Measurements from ENCODE around the gene ZSWIM3. TPM values are rescaled to one million over a fixed set of nuclear protein-coding genes. Genes with fewer than 3 reads are reported as not detected.
"Not testable (repeated sequence)": the region's sequence is repeated elsewhere in the genome, so short reads cannot be mapped to it uniquely, and the experiment has no call there.

ZSWIM3 gene
- total and polyA plus RNA-seq, 2 of the 8 experiments (the other 6 are each of a cell fraction or from before 2014, with no cell fraction given) = 5.5 to 6.9 TPM

GRCh38 chr20:45901332-45901731 lies 43.9 kb downstream of the ZSWIM3 start:
- not testable (repeated sequence) for H4K5ac ChIP-seq (ENCODE audit: insufficient read length, low read depth, low read length); H2BK15ac ChIP-seq (ENCODE audit: low read length); H3K23ac ChIP-seq (ENCODE audit: insufficient read length); H3K27ac ChIP-seq (ENCODE audit: low read depth, low read length); H3K14ac ChIP-seq (ENCODE audit: insufficient read length); H3K79me1 ChIP-seq (ENCODE audit: low read depth, low read length); H4K8ac ChIP-seq (ENCODE audit: extremely low read depth, insufficient read depth, low read length); H3K4ac ChIP-seq (replicated peaks; ENCODE audit: insufficient read length, low read depth, low read length); H2AK5ac ChIP-seq (ENCODE audit: low read depth, low read length); H3K4me1 ChIP-seq (replicated peaks in 1 of 4; ENCODE audit: control insufficient read depth in 3 of 4, insufficient read depth in 4 of 4, low read length in 3 of 4); H3K9ac ChIP-seq (replicated peaks in 1 of 4; ENCODE audit: extremely low read depth in 1 of 4, low read depth in 3 of 4, low read length in 3 of 4); H3K79me2 ChIP-seq (ENCODE audit: control insufficient read depth in 1 of 2, insufficient read depth in 2 of 2, low read length in 2 of 2); H3K4me2 ChIP-seq (ENCODE audit: insufficient read depth in 1 of 2, low read depth in 2 of 2, low read length in 2 of 2); H2BK20ac ChIP-seq (ENCODE audit: low read length); H3K23me2 ChIP-seq (ENCODE audit: low read depth, low read length); H3K56ac ChIP-seq (replicated peaks; ENCODE audit: insufficient read length, low read depth, low read length); H2AFZ ChIP-seq (ENCODE audit: low read length); H3K9me3 ChIP-seq (ENCODE audit: insufficient read depth in 2 of 2, low read depth in 1 of 2, low read length in 1 of 2); H3K4me3 ChIP-seq (ENCODE audit: extremely low read depth in 1 of 4, insufficient read depth in 2 of 4, low read depth in 3 of 4, low read length in 4 of 4); H2BK5ac ChIP-seq (ENCODE audit: low read depth, low read length); H4K91ac ChIP-seq (replicated peaks; ENCODE audit: insufficient read length, low read length); H3K27me3 ChIP-seq (replicated peaks in 1 of 4; ENCODE audit: control insufficient read depth in 3 of 4, extremely low read depth in 1 of 4, insufficient read depth in 3 of 4, low read length in 3 of 4); H2BK12ac ChIP-seq (ENCODE audit: low read depth, low read length); H3K18ac ChIP-seq (ENCODE audit: extremely low read depth, low read length); FAIRE-seq; H4K20me1 ChIP-seq (replicated peaks in 1 of 2; ENCODE audit: control insufficient read depth in 1 of 2, insufficient read depth in 2 of 2, low read length in 2 of 2); DNase-seq (ENCODE audit: low read depth in 1 of 2, low spot score in 2 of 2); H2BK120ac ChIP-seq (replicated peaks; ENCODE audit: low read depth, low read length)
- CTCF ChIA-PET (ENCODE audit: partially characterized antibody) = interaction anchor here (1.5 to 3.0 kb wide), 2 partner anchors 9 to 70 kb away, joined by 3 to 24 read pairs; partner anchors contain the start of genes CTSA and NEURL2
- POLR2A ChIA-PET (ENCODE audit: partially characterized antibody) = interaction anchor here (0.8 to 5.6 kb wide), 7 partner anchors 9 to 48 kb away, joined by 3 to 49 read pairs (median 6); partner anchors contain the start of genes CTSA and NEURL2
- peaks cover 16 to 68% (median 58%) of the 10 kb centered on the region in 4 experiments for H3K36me3 ChIP-seq (ENCODE audit: control insufficient read depth in 2 of 4, insufficient read depth in 4 of 4, low read length in 3 of 4)
- 94% methylated on average over 6 of the region's 6 CpGs; no CpG with 5 or more reads in 1 of the 2 experiments for WGBS, 2 experiments (ENCODE audit: extremely low coverage in 1 of 2, insufficient coverage in 1 of 2, insufficient read length in 1 of 2, insufficient replicate concordance in 2 of 2, low coverage in 1 of 2, low lambda C conversion rate in 2 of 2, missing lambda C conversion rate in 1 of 2)
